ENCODE measurements around the gene MANEAL. TPM values are rescaled to one million over a fixed set of nuclear protein-coding genes. Genes with fewer than 3 reads are reported as not detected.
A peak's percentile ranks its signal among the peaks of the same experiment; 100 is the strongest.
"Not testable (repeated sequence)": the region's sequence is repeated elsewhere in the genome, so short reads cannot be mapped to it uniquely, and the experiment has no call there.

Gene MANEAL
- total RNA-seq, 2 experiments from 2014 or later: 1.3 to 1.4 TPM

GRCh38 chr1:37764414-37764825 is 29.2 kb upstream of the MANEAL start:
- no peaks in the 10 kb centered on the region for H3K9me3 Mint-ChIP-seq
- ATAC-seq (ENCODE audit: low read depth): peak; percentile 45

GRCh38 chr1:37764888-37765441 is 28.7 kb upstream of the MANEAL start, which contains the start of gene EPHA10:
TSS of gene EPHA10 (minus strand) at chr1:37765120. CDS start at chr1:37765066, 54 bp downstream.
- POLR2A ChIA-PET: no interaction called here
- Mint-ChIP-seq H3K27ac (peak within 1 kb of the TSS; percentile 54), H3K27me3 (peaks cover 71% of the 10 kb centered on the region), H3K9me3 (no peaks in the 10 kb centered on the region), H3K4me1 (peaks cover 7% of the 10 kb centered on the region), H3K36me3 (no peaks in the 10 kb centered on the region), H3K4me3 (no peak within 1 kb of the TSS)
- no peak for DNase-seq
- ATAC-seq (ENCODE audit: low read depth): no peak

More at GRCh38 chr1:37764414-37764825, 29.2 kb upstream of the MANEAL start:
- peak; percentile 69 for DNase-seq
- H3K4me1 Mint-ChIP-seq: peaks cover 7% of the 10 kb centered on the region
- H3K4me3 Mint-ChIP-seq: no peak overlapping the region
- H3K27me3 Mint-ChIP-seq: peaks cover 69% of the 10 kb centered on the region
- no peaks in the 10 kb centered on the region for H3K36me3 Mint-ChIP-seq
- POLR2A ChIA-PET: no interaction called here
- H3K27ac Mint-ChIP-seq: peak overlapping the region; percentile 54

- POLR2A ChIA-PET: no interaction called here
- Mint-ChIP-seq H3K4me1 (peaks cover 7% of the 10 kb centered on the region), H3K36me3 (no peaks in the 10 kb centered on the region), H3K9me3 (no peaks in the 10 kb centered on the region), H3K4me3 (no peak overlapping the region), H3K27ac (no peak overlapping the region), H3K27me3 (peaks cover 79% of the 10 kb centered on the region)
- DNase-seq (no peak), ATAC-seq (ENCODE audit: low read depth) (no peak)
These were observed 27.6 kb upstream of the MANEAL start for GRCh38 chr1:37765916-37766664.

GRCh38 chr1:37767488-37767887 is 26.2 kb upstream of the MANEAL start:
- ATAC-seq (ENCODE audit: low read depth) (no peak), DNase-seq (no peak)
- Mint-ChIP-seq H3K36me3 (no peaks in the 10 kb centered on the region), H3K9me3 (no peaks in the 10 kb centered on the region), H3K27ac (no peak overlapping the region), H3K27me3 (peaks cover 75% of the 10 kb centered on the region), H3K4me1 (peaks cover 7% of the 10 kb centered on the region), H3K4me3 (no peak overlapping the region)
- POLR2A ChIA-PET: no interaction called here

GRCh38 chr1:37771440-37771839 is 22.2 kb upstream of the MANEAL start:
- H3K36me3 Mint-ChIP-seq; H3K4me3 Mint-ChIP-seq; ATAC-seq (ENCODE audit: low read depth); H3K27ac Mint-ChIP-seq; POLR2A ChIA-PET; DNase-seq; H3K4me1 Mint-ChIP-seq; H3K9me3 Mint-ChIP-seq: not testable (repeated sequence)
- peaks cover 41% of the 10 kb centered on the region for H3K27me3 Mint-ChIP-seq

GRCh38 chr1:37776946-37777516 is 16.6 kb upstream of the MANEAL start:
- POLR2A ChIA-PET: no interaction called here
- Mint-ChIP-seq H3K27me3 (peaks cover 18% of the 10 kb centered on the region), H3K27ac (no peak overlapping the region), H3K4me3 (no peak overlapping the region), H3K4me1 (no peaks in the 10 kb centered on the region), H3K9me3 (no peaks in the 10 kb centered on the region), H3K36me3 (no peaks in the 10 kb centered on the region)
- DNase-seq: no peak
- no peak for ATAC-seq (ENCODE audit: low read depth)

GRCh38 chr1:37778654-37779053 is 15.0 kb upstream of the MANEAL start:
- no peak for DNase-seq
- Mint-ChIP-seq H3K4me3 (no peak overlapping the region), H3K27me3 (peaks cover 16% of the 10 kb centered on the region), H3K9me3 (no peaks in the 10 kb centered on the region), H3K27ac (no peak overlapping the region), H3K36me3 (no peaks in the 10 kb centered on the region), H3K4me1 (no peaks in the 10 kb centered on the region)
- ATAC-seq (ENCODE audit: low read depth): no peak
- POLR2A ChIA-PET: interaction anchor here (0.7 kb wide), 1 partner anchor 11 kb away, joined by 6 read pairs; no protein-coding TSS in a partner anchor

- no peak overlapping the region for H3K4me3 Mint-ChIP-seq
- POLR2A ChIA-PET: no interaction called here
- ATAC-seq (ENCODE audit: low read depth) (no peak), DNase-seq (no peak)
- H3K4me1 Mint-ChIP-seq: no peaks in the 10 kb centered on the region
- no peak overlapping the region for H3K27ac Mint-ChIP-seq
- peaks cover 25% of the 10 kb centered on the region for H3K27me3 Mint-ChIP-seq
- no peaks in the 10 kb centered on the region for H3K9me3 Mint-ChIP-seq
- H3K36me3 Mint-ChIP-seq: no peaks in the 10 kb centered on the region
These were observed 11.2 kb upstream of the MANEAL start for GRCh38 chr1:37782491-37782890.

GRCh38 chr1:37792943-37793686 is 532 bp upstream of the MANEAL start:
- DNase-seq (no peak), ATAC-seq (ENCODE audit: low read depth) (no peak)
- Mint-ChIP-seq H3K4me3 (no peak overlapping the region), H3K27ac (no peak overlapping the region), H3K9me3 (no peaks in the 10 kb centered on the region), H3K27me3 (peaks cover 26% of the 10 kb centered on the region), H3K4me1 (peaks cover 9% of the 10 kb centered on the region), H3K36me3 (no peaks in the 10 kb centered on the region)
- POLR2A ChIA-PET: no interaction called here

GRCh38 chr1:37794372-37795339 is 1.0 kb downstream of the MANEAL start:
- Mint-ChIP-seq H3K36me3 (no peaks in the 10 kb centered on the region), H3K27ac (no peak overlapping the region), H3K4me1 (peaks cover 9% of the 10 kb centered on the region), H3K27me3 (peaks cover 26% of the 10 kb centered on the region), H3K4me3 (peak overlapping the region; percentile 60), H3K9me3 (no peaks in the 10 kb centered on the region)
- ATAC-seq (ENCODE audit: low read depth) (peak; percentile 23), DNase-seq (no peak)
- POLR2A ChIA-PET: interaction anchor here (0.6 kb wide), 1 partner anchor 93 kb away, joined by 6 read pairs; no protein-coding TSS in a partner anchor

GRCh38 chr1:37795340-37796125 is 1.9 kb downstream of the MANEAL start:
- peaks cover 9% of the 10 kb centered on the region for H3K4me1 Mint-ChIP-seq
- peak; percentile 80 for DNase-seq
- no peak for ATAC-seq (ENCODE audit: low read depth)
- H3K4me3 Mint-ChIP-seq: peak overlapping the region; percentile 51
- no peaks in the 10 kb centered on the region for H3K9me3 Mint-ChIP-seq
- H3K36me3 Mint-ChIP-seq: no peaks in the 10 kb centered on the region
- no peak overlapping the region for H3K27ac Mint-ChIP-seq
- POLR2A ChIA-PET: no interaction called here
- peaks cover 26% of the 10 kb centered on the region for H3K27me3 Mint-ChIP-seq

- no peak overlapping the region for H3K27ac Mint-ChIP-seq
- H3K9me3 Mint-ChIP-seq: no peaks in the 10 kb centered on the region
- H3K4me1 Mint-ChIP-seq: peaks cover 9% of the 10 kb centered on the region
- H3K4me3 Mint-ChIP-seq: no peak overlapping the region
- POLR2A ChIA-PET: interaction anchor here (0.6 kb wide), 1 partner anchor 209 kb away, joined by 5 read pairs; no protein-coding TSS in a partner anchor
- no peak for DNase-seq
- peaks cover 8% of the 10 kb centered on the region for H3K36me3 Mint-ChIP-seq
- ATAC-seq (ENCODE audit: low read depth): no peak
- peaks cover 16% of the 10 kb centered on the region for H3K27me3 Mint-ChIP-seq
These were observed 4.2 kb downstream of the MANEAL start for GRCh38 chr1:37797750-37798345.
